Transverse colon (tissue), 3 donors: ENCODE results near the gene STAT5A.

Source experiments
- POLR2A ChIP-seq: fragments of 450-650 bp; IDR thresholded peaks from one replicate; pipeline ENCODE4 v1.6.1; 2016; ENCODE audit warnings: antibody characterized with exemption, mild to moderate bottlenecking, moderate library complexity
- TF ChIP-seq, protein P1 (sequence below), 5 experiments: fragments of 200-600 bp in 3 of 5; fragments of 450-650 bp in 2 of 5; sonication (generic) in 3 of 5; IDR thresholded peaks; 1 replicate in 2 of 5; 2 replicates in 3 of 5; pipeline ENCODE4 v1.5.1; 2016 to 2017; ENCODE audit warnings: antibody characterized with exemption in 5 of 5, inconsistent platforms in 3 of 5, mild to moderate bottlenecking in 2 of 5, moderate library complexity in 1 of 5

DNA sequence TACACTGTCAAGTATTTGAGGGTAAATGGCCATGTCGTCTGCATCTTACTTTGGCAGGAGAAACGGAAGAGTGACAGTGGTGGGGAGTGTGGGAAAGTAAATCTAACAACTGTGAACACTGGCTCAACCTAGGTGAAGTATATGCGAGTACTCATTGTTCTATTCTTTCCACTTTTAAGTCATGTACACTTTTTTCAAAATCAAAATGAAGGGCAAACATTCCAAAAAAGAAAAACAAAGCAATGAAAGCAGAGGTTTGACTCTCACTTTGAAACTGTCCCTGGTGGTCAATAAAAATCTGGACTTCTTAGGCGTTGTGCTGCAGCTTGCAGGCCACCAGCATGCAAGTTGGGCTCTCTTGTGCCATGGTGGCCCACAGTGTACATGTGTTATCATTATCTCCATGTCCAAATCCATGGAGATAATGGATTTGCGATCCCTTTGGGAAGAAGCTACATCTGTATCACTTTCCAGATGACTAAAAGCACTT, 44.8 kb upstream of the STAT5A start:
- TF ChIP-seq, protein P1, sequence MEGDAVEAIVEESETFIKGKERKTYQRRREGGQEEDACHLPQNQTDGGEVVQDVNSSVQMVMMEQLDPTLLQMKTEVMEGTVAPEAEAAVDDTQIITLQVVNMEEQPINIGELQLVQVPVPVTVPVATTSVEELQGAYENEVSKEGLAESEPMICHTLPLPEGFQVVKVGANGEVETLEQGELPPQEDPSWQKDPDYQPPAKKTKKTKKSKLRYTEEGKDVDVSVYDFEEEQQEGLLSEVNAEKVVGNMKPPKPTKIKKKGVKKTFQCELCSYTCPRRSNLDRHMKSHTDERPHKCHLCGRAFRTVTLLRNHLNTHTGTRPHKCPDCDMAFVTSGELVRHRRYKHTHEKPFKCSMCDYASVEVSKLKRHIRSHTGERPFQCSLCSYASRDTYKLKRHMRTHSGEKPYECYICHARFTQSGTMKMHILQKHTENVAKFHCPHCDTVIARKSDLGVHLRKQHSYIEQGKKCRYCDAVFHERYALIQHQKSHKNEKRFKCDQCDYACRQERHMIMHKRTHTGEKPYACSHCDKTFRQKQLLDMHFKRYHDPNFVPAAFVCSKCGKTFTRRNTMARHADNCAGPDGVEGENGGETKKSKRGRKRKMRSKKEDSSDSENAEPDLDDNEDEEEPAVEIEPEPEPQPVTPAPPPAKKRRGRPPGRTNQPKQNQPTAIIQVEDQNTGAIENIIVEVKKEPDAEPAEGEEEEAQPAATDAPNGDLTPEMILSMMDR (IDR thresholded peaks at IDR 0.05), result no peak
- TF ChIP-seq POLR2A, result no peak
